HL-60 (cell line): ENCODE results near the gene IL33.

ENCODE experiments used
- POLR2AphosphoS5 ChIP-seq: IDR thresholded peaks from 2 replicates; pipeline ENCODE4 v1.6.1; 2012; ENCODE audit warnings: low read depth
- TF ChIP-seq, protein P1 (sequence below): IDR thresholded peaks from one replicate; pipeline ENCODE4 v1.5.1; 2011; ENCODE audit warnings: low read length, control low read depth, inconsistent platforms; ENCODE audit not compliant: insufficient read depth

DNA sequence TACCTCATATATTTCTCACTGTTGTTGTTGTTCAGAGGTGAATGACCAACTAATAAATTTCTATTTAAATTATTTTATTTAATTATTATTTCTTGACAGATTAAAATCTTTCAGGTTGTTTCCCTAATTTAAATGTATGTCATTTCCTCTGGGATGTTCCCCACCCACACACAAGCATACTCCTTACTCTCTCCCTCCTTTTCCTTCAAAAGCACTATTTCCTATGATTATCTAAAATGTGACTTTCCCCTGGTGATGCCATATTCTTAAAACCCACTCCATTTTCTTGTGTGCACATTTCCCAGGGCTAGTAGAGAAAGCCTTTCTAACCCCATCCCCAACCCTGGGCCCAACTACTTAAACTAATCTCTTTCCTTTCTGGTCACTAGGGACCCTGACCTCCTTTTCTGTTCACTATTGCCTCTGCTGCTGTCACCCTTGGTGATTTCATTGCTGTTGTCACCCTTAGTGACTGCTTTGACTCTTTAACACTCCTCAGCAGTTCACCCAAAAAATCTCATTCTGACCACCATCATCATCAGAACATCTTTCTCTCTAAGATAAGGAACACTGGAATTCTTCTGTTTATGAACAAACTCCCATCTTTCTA, 16.8 kb downstream of the IL33 start:
- TF ChIP-seq, protein P1, sequence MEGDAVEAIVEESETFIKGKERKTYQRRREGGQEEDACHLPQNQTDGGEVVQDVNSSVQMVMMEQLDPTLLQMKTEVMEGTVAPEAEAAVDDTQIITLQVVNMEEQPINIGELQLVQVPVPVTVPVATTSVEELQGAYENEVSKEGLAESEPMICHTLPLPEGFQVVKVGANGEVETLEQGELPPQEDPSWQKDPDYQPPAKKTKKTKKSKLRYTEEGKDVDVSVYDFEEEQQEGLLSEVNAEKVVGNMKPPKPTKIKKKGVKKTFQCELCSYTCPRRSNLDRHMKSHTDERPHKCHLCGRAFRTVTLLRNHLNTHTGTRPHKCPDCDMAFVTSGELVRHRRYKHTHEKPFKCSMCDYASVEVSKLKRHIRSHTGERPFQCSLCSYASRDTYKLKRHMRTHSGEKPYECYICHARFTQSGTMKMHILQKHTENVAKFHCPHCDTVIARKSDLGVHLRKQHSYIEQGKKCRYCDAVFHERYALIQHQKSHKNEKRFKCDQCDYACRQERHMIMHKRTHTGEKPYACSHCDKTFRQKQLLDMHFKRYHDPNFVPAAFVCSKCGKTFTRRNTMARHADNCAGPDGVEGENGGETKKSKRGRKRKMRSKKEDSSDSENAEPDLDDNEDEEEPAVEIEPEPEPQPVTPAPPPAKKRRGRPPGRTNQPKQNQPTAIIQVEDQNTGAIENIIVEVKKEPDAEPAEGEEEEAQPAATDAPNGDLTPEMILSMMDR: no peak
- TF ChIP-seq POLR2AphosphoS5: no peak
